K562 (cell line): ENCODE data around the gene ANKLE1. TPM values are rescaled to one million over a fixed set of nuclear protein-coding genes. Genes with fewer than 3 reads are reported as not detected.

Source experiments
- BCOR ChIP-seq: fragments of 450-650 bp; IDR thresholded peaks from 2 replicates; pipeline ENCODE4 v1.6.1; 2016
- CBX3 ChIP-seq, 2 experiments: IDR thresholded peaks; 1 replicate in 1 of 2; 2 replicates in 1 of 2; pipeline ENCODE4 v1.6.1; 2012; ENCODE audit warnings: inconsistent platforms in 2 of 2, low read length in 2 of 2, borderline replicate concordance in 1 of 2, control low read depth in 1 of 2
- CREM ChIP-seq: IDR thresholded peaks from 2 replicates; pipeline ENCODE4 v1.6.1; 2014; ENCODE audit warnings: antibody characterized with exemption, low read depth
- E2F3 ChIP-seq: fragments of 250-450 bp; sonication (Bioruptor Pico); IDR thresholded peaks from 2 replicates; pipeline ENCODE4 v1.4.0; 2020; ENCODE audit warnings: mild to moderate bottlenecking
- ELF1 ChIP-seq: fragments of 200-800 bp; sonication (Bioruptor generic); IDR thresholded peaks from 2 replicates; pipeline ENCODE4 v1.6.1; 2016; ENCODE audit warnings: missing genetic modification characterization, missing compliant biosample characterization
- EP300 ChIP-seq: IDR thresholded peaks from 2 replicates; pipeline ENCODE4 v1.6.1; 2012; ENCODE audit warnings: low read length, improper control_type of control experiment
- FOXK2 ChIP-seq, 2 experiments: fragments of 450-650 bp; IDR thresholded peaks in 1 of 2; conservative IDR thresholded peaks in 1 of 2; 2 replicates each; pipeline ENCODE4 v1.6.1; 2016; ENCODE audit warnings: low read depth in 2 of 2, mild to moderate bottlenecking in 1 of 2
- NR2C1 ChIP-seq, 2 experiments: fragments of 450-650 bp; IDR thresholded peaks; 2 replicates each; pipeline ENCODE4 v1.6.1; 2017; ENCODE audit warnings: mild to moderate bottlenecking in 2 of 2, antibody characterized with exemption in 1 of 2, inconsistent platforms in 1 of 2, missing compliant biosample characterization in 1 of 2, missing genetic modification characterization in 1 of 2
- NR4A1 ChIP-seq, 2 experiments: fragments of 250-450 bp in 1 of 2; fragments of 450-650 bp in 1 of 2; sonication (Bioruptor Pico) in 1 of 2; IDR thresholded peaks; 2 replicates each; pipeline versions ENCODE4 v1.4.0 to v1.6.1; 2016 to 2020; ENCODE audit warnings: mild to moderate bottlenecking in 2 of 2, missing compliant biosample characterization in 1 of 2, missing genetic modification characterization in 1 of 2, moderate library complexity in 1 of 2
- NRF1 ChIP-seq, 2 experiments: fragments of 450-650 bp; IDR thresholded peaks in 1 of 2; conservative IDR thresholded peaks in 1 of 2; 2 replicates each; pipeline ENCODE4 v1.6.1; 2014; ENCODE audit warnings: mild to moderate bottlenecking in 2 of 2
- RBBP5 ChIP-seq: fragments of 200-600 bp; sonication (generic); IDR thresholded peaks from 2 replicates; pipeline ENCODE4 v1.6.1; 2012; ENCODE audit warnings: borderline replicate concordance, mild to moderate bottlenecking, low read length, control low read depth, inconsistent platforms; ENCODE audit not compliant: insufficient read depth, poor library complexity, severe bottlenecking
- SMARCE1 ChIP-seq: fragments of 450-650 bp; IDR thresholded peaks from 2 replicates; pipeline ENCODE4 v1.7.1; 2016; ENCODE audit warnings: mild to moderate bottlenecking
- SP1 ChIP-seq: sonication (generic); formaldehyde crosslinking; IDR thresholded peaks from 2 replicates; pipeline ENCODE4 v1.8.1; 2022; ENCODE audit warnings: mild to moderate bottlenecking, missing genetic modification reagents
- TBL1XR1 ChIP-seq, 2 experiments: IDR thresholded peaks; 2 replicates each; pipeline ENCODE4 v1.6.1; 2012; ENCODE audit warnings: improper control_type of control experiment in 2 of 2, low read length in 2 of 2, mild to moderate bottlenecking in 1 of 2
- YY1 ChIP-seq, 3 experiments: IDR thresholded peaks; 2 replicates each; pipeline ENCODE4 v1.6.1; 2011; ENCODE audit warnings: low read length in 2 of 3, mild to moderate bottlenecking in 2 of 3, moderate library complexity in 2 of 3, borderline replicate concordance in 1 of 3, control low read depth in 1 of 3, low read depth in 1 of 3; ENCODE audit not compliant: insufficient read depth in 3 of 3, insufficient replicate concordance in 2 of 3, control insufficient read depth in 1 of 3, insufficient read length in 1 of 3; ENCODE audit errors: extremely low read depth in 1 of 3
- ZKSCAN8 ChIP-seq: fragments of 200-800 bp; sonication (Bioruptor generic); IDR thresholded peaks from 2 replicates; pipeline ENCODE4 v1.6.1; 2016; ENCODE audit warnings: missing genetic modification characterization, missing compliant biosample characterization
- ZNF431 ChIP-seq: sonication (generic); formaldehyde crosslinking; IDR thresholded peaks from 2 replicates; pipeline ENCODE4 v1.8.0; 2022; ENCODE audit warnings: mild to moderate bottlenecking, missing genetic modification reagents
- polyA plus RNA-seq, 8 experiments: library from polyadenylated mRNA; depleted of rRNA in 4 of 8; stranded (reverse) in 5 of 8; unstranded in 3 of 8; fragments of >200 nt; fragmentation: Nextera tagmentation in 2 of 8; fragmentation: Illumina TruSeq in 1 of 8; extraction: Ambion mirVana in 2 of 8; extraction: Trizol in 1 of 8; gene quantifications; 2 replicates each; pipeline versions ENCODE4 v1.2.1 to v1.2.3, GENCODE V29; 2011 to 2014; ENCODE audit warnings: inconsistent platforms in 1 of 8, missing spikeins in 1 of 8
- total RNA-seq, 7 experiments: library from RNA; depleted of rRNA in 6 of 7; stranded (reverse); fragments of >200 nt in 6 of 7; fragmentation: Illumina TruSeq in 2 of 7; extraction: Trizol in 2 of 7; gene quantifications; 2 replicates each; pipeline versions ENCODE4 v1.2.1 to v1.2.3, GENCODE V29; 2011 to 2021; ENCODE audit warnings: low replicate concordance in 1 of 7
- TF ChIP-seq, protein P1 (sequence below): fragments of 450-650 bp; IDR thresholded peaks from 2 replicates; pipeline ENCODE4 v1.6.1; 2016
- TF ChIP-seq, protein P2 (sequence below): sonication (generic); formaldehyde crosslinking; IDR thresholded peaks from 2 replicates; pipeline ENCODE4 v1.5.0; 2020; ENCODE audit warnings: missing genetic modification reagents
- TF ChIP-seq, protein P3 (sequence below): fragments of 450-650 bp; formaldehyde crosslinking; IDR thresholded peaks from 2 replicates; pipeline ENCODE4 v1.4.0; 2020; ENCODE audit warnings: mild to moderate bottlenecking, mixed read lengths
- TF ChIP-seq, protein P4 (sequence below): fragments of 250-450 bp; sonication (Bioruptor Pico); IDR thresholded peaks from 2 replicates; pipeline ENCODE4 v1.8.0; 2021; ENCODE audit warnings: borderline replicate concordance, mild to moderate bottlenecking, moderate library complexity; ENCODE audit not compliant: poor library complexity, severe bottlenecking

ANKLE1 gene
- total and polyA plus RNA-seq, 9 of the 15 experiments (the other 6 are each of a cell fraction or from before 2014, with no cell fraction given), result 0.63 to 9.2 (median 2.9) TPM

DNA sequence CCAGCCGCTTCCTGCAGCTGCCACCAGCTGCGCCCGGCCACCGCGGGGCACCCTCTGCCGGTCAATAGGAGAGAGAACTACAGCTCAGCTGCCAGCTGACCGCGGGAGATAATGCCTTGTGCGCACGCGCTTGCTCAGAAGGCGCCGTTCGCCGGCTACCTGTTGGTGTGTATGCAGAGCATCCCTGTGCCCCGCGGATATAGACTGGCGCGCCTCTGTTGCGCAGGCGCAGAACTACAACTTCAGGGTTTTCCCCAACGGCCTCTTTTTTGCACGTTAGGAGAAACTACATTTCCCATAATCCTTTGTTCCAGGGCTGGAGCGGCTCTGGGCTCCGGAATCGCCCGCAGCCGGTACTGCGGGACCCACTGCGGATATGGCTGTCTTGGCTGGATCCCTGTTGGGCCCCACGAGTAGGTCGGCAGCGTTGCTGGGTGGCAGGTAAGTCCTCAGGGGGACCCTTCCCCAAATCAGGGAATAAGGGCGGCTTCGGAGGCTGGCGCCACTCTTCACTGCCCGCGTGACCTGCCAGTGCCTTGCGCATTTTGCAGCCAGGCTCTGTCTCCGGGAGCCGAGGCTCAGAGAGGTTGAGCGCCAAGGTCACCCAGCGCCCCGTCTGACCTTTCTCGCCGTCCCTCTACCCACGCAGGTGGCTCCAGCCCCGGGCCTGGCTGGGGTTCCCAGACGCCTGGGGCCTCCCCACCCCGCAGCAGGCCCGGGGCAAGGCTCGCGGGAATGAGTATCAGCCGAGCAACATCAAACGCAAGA, 24.0 kb downstream of the ANKLE1 start, which contains the start of gene MRPL34 (continued):
- TF ChIP-seq, protein P1, sequence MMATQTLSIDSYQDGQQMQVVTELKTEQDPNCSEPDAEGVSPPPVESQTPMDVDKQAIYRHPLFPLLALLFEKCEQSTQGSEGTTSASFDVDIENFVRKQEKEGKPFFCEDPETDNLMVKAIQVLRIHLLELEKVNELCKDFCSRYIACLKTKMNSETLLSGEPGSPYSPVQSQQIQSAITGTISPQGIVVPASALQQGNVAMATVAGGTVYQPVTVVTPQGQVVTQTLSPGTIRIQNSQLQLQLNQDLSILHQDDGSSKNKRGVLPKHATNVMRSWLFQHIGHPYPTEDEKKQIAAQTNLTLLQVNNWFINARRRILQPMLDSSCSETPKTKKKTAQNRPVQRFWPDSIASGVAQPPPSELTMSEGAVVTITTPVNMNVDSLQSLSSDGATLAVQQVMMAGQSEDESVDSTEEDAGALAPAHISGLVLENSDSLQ, result peak; percentile 51; the same call in 1 of the 2 replicates
- TF ChIP-seq CBX3 (IDR thresholded peaks at IDR 0.05; ENCODE audit: borderline replicate concordance in 1 of 2, low read length in 2 of 2) (peak in 1 of 2 experiments; percentile 24; a peak in 1 of 3 replicates), SMARCE1 (no peak), CREM (peak; percentile 58), YY1 (IDR thresholded peaks at IDR 0.05; ENCODE audit: borderline replicate concordance in 1 of 3, control insufficient read depth in 1 of 3, extremely low read depth in 1 of 3, insufficient read depth in 3 of 3, insufficient read length in 1 of 3, insufficient replicate concordance in 2 of 3, low read depth in 1 of 3, low read length in 2 of 3) (peak in 2 of 3 experiments; percentile 44 to 74), BCOR (peak; percentile 89), NRF1 (conservative IDR thresholded peaks at IDR 0.05 in 1 of 2, IDR thresholded peaks at IDR 0.05 in 1 of 2) (peak; percentile 98), NR2C1 (IDR thresholded peaks at IDR 0.05) (peak; percentile 59), NR2C1 (tag; IDR thresholded peaks at IDR 0.05) (peak; percentile 58), NR4A1 (CRISPR knock-in tag; IDR thresholded peaks at IDR 0.05) (no peak), NR4A1 (tag; IDR thresholded peaks at IDR 0.05) (0 out of 2 replicates have a peak, but pooled peaks have one; percentile 14), RBBP5 (peak; percentile 81), E2F3 (CRISPR knock-in tag) (peak; percentile 78; the same call in 1 of the 2 replicates), ZNF431 (CRISPR knock-in tag) (0 out of 2 replicates have a peak, but pooled peaks have one; percentile 5), EP300 (peak; percentile 45; the same call in 1 of the 2 replicates), ZKSCAN8 (CRISPR knock-in tag) (peak; percentile 72; the same call in 1 of the 2 replicates), ELF1 (peak; percentile 54; the same call in 1 of the 2 replicates), FOXK2 (conservative IDR thresholded peaks at IDR 0.05 in 1 of 2, IDR thresholded peaks at IDR 0.05 in 1 of 2; ENCODE audit: low read depth in 2 of 2) (peak; percentile 65 to 78), SP1 (peak; percentile 75; the same call in 1 of the 2 replicates), TBL1XR1 (IDR thresholded peaks at IDR 0.05; ENCODE audit: low read length in 2 of 2) (peak; percentile 40 to 80; a peak in 2 of 4 replicates)
- TF ChIP-seq, protein P2, sequence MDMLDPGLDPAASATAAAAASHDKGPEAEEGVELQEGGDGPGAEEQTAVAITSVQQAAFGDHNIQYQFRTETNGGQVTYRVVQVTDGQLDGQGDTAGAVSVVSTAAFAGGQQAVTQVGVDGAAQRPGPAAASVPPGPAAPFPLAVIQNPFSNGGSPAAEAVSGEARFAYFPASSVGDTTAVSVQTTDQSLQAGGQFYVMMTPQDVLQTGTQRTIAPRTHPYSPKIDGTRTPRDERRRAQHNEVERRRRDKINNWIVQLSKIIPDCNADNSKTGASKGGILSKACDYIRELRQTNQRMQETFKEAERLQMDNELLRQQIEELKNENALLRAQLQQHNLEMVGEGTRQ, result peak; percentile 81
- TF ChIP-seq, protein P3, sequence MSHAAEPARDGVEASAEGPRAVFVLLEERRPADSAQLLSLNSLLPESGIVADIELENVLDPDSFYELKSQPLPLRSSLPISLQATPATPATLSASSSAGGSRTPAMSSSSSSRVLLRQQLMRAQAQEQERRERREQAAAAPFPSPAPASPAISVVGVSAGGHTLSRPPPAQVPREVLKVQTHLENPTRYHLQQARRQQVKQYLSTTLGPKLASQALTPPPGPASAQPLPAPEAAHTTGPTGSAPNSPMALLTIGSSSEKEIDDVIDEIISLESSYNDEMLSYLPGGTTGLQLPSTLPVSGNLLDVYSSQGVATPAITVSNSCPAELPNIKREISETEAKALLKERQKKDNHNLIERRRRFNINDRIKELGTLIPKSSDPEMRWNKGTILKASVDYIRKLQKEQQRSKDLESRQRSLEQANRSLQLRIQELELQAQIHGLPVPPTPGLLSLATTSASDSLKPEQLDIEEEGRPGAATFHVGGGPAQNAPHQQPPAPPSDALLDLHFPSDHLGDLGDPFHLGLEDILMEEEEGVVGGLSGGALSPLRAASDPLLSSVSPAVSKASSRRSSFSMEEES (CRISPR knock-in tag), result peak; percentile 1; the same call in 1 of the 2 replicates
- TF ChIP-seq, protein P4, sequence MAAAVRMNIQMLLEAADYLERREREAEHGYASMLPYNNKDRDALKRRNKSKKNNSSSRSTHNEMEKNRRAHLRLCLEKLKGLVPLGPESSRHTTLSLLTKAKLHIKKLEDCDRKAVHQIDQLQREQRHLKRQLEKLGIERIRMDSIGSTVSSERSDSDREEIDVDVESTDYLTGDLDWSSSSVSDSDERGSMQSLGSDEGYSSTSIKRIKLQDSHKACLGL (CRISPR knock-in tag), result no peak
